H1 (cell line): ENCODE measurements around the gene STX16.
A peak's percentile ranks its signal among the peaks of the same experiment; 100 is the strongest.

Experiments
- CHD1 ChIP-seq: IDR thresholded peaks from 2 replicates; pipeline ENCODE4 v1.6.1; 2012; ENCODE audit warnings: low read depth, low read length, improper control_type of control experiment
- EP300 ChIP-seq, 2 experiments: IDR thresholded peaks; 1 replicate in 1 of 2; 2 replicates in 1 of 2; pipeline ENCODE4 v1.6.1; 2011 to 2012; ENCODE audit warnings: low read depth in 2 of 2, low read length in 2 of 2, mild to moderate bottlenecking in 2 of 2, borderline replicate concordance in 1 of 2, inconsistent platforms in 1 of 2, moderate library complexity in 1 of 2
- EZH2 ChIP-seq: fragments of 200-600 bp; sonication (generic); IDR thresholded peaks from 2 replicates; pipeline ENCODE4 v1.7.1; 2012; ENCODE audit warnings: low read depth, mild to moderate bottlenecking, moderate library complexity, low read length, inconsistent platforms; ENCODE audit not compliant: severe bottlenecking
- FOSL1 ChIP-seq: IDR thresholded peaks from 2 replicates; pipeline ENCODE4 v1.6.1; 2011; ENCODE audit warnings: mild to moderate bottlenecking, low read depth, low read length, moderate library complexity; ENCODE audit not compliant: insufficient read depth
- POLR2A ChIP-seq, 2 experiments: IDR thresholded peaks; 1 replicate in 1 of 2; 2 replicates in 1 of 2; pipeline ENCODE4 v1.6.1; 2011; ENCODE audit warnings: low read depth in 2 of 2, low read length in 2 of 2, mild to moderate bottlenecking in 2 of 2; ENCODE audit errors: control extremely low read depth in 1 of 2
- RAD21 ChIP-seq, 2 experiments: IDR thresholded peaks in 1 of 2; conservative IDR thresholded peaks in 1 of 2; 2 replicates each; pipeline ENCODE4 v1.6.1; 2011; ENCODE audit warnings: low read depth in 2 of 2, low read length in 2 of 2, improper control_type of control experiment in 1 of 2, inconsistent platforms in 1 of 2, mild to moderate bottlenecking in 1 of 2, moderate library complexity in 1 of 2
- RNF2 ChIP-seq: fragments of 200-900, 300-1000 bp; sonication (generic); IDR thresholded peaks from 2 replicates; pipeline ENCODE4 v1.7.1; 2016; ENCODE audit warnings: borderline replicate concordance, low read depth, mild to moderate bottlenecking, antibody characterized with exemption, low read length; ENCODE audit not compliant: poor library complexity, severe bottlenecking; ENCODE audit errors: missing control alignments
- SAP30 ChIP-seq: fragments of 300-600 bp; sonication (generic); IDR thresholded peaks from 2 replicates; pipeline ENCODE4 v1.7.1; 2012; ENCODE audit warnings: low read length, moderate library complexity, mild to moderate bottlenecking, inconsistent platforms; ENCODE audit not compliant: insufficient read depth, insufficient replicate concordance
- TCF12 ChIP-seq: IDR thresholded peaks from 2 replicates; pipeline ENCODE4 v1.6.1; 2011; ENCODE audit warnings: low read depth, mild to moderate bottlenecking, low read length
- YY1 ChIP-seq: IDR thresholded peaks from 2 replicates; pipeline ENCODE4 v1.6.1; 2011; ENCODE audit warnings: low read depth, mild to moderate bottlenecking, low read length
- ZNF274 ChIP-seq: IDR thresholded peaks from 2 replicates; pipeline ENCODE4 v1.7.0; 2012; ENCODE audit warnings: low read length, borderline replicate concordance; ENCODE audit errors: extremely low read depth
- TF ChIP-seq, protein P1 (sequence below), 3 experiments: IDR thresholded peaks; 1 replicate in 2 of 3; 2 replicates in 1 of 3; pipeline versions ENCODE4 v1.5.1 to v1.6.1; 2011; ENCODE audit warnings: low read length in 3 of 3, mild to moderate bottlenecking in 3 of 3, inconsistent platforms in 2 of 3, low read depth in 1 of 3, moderate library complexity in 1 of 3; ENCODE audit not compliant: insufficient read depth in 1 of 3; ENCODE audit errors: control extremely low read depth in 1 of 3
- TF ChIP-seq, protein P2 (sequence below): IDR thresholded peaks from 2 replicates; pipeline ENCODE4 v1.6.1; 2012; ENCODE audit warnings: inconsistent platforms
- TF ChIP-seq, protein P3 (sequence below): IDR thresholded peaks from 2 replicates; pipeline ENCODE4 v1.6.1; 2012; ENCODE audit warnings: inconsistent platforms

DNA sequence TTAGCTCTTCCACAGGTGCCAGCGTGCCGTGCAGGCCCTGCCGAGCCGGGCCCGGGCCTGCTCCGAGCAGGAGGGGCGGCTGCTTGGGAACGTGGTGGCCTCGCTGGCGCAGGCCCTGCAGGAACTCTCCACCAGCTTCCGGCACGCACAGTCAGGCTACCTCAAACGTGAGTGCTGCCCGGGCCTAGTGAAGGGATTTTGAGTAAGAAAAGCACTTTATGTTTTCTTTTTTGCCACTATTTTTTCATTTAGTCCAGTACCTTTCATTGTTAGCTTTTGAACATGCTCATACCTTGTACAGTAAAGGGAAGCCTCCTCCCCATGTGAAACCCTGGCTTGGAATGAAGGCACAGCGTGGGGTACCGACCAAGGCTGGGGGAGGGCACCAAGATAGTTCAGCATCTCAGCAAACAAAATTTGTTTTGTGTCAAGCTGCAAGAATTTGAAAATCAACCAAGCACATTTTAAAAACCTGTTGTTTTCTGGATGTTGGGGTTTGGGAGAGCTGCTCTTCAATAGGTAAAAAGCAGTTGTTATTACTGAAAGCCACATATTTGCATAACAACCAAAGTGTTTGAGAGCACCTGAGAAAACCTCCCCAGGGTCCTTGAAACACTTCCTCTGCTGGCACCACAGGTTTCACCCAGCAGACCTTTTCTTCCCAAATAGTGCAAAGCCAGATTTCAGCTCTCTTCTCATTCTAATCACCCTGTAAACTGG, 18.4 kb downstream of the STX16 start:
- 0 out of 4 replicates have a peak, but pooled peaks of 1 of the 2 experiments have one; percentile 8 for TF ChIP-seq RAD21 (IDR thresholded peaks at IDR 0.05 in 1 of 2, conservative IDR thresholded peaks at IDR 0.05 in 1 of 2; ENCODE audit: low read depth in 2 of 2, low read length in 2 of 2)
- TF ChIP-seq, protein P1, sequence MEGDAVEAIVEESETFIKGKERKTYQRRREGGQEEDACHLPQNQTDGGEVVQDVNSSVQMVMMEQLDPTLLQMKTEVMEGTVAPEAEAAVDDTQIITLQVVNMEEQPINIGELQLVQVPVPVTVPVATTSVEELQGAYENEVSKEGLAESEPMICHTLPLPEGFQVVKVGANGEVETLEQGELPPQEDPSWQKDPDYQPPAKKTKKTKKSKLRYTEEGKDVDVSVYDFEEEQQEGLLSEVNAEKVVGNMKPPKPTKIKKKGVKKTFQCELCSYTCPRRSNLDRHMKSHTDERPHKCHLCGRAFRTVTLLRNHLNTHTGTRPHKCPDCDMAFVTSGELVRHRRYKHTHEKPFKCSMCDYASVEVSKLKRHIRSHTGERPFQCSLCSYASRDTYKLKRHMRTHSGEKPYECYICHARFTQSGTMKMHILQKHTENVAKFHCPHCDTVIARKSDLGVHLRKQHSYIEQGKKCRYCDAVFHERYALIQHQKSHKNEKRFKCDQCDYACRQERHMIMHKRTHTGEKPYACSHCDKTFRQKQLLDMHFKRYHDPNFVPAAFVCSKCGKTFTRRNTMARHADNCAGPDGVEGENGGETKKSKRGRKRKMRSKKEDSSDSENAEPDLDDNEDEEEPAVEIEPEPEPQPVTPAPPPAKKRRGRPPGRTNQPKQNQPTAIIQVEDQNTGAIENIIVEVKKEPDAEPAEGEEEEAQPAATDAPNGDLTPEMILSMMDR (IDR thresholded peaks at IDR 0.05; ENCODE audit: control extremely low read depth in 1 of 3, insufficient read depth in 1 of 3, low read depth in 1 of 3, low read length in 3 of 3): no peak
- no peak for TF ChIP-seq EZH2
- TF ChIP-seq EP300 (IDR thresholded peaks at IDR 0.05; ENCODE audit: borderline replicate concordance in 1 of 2, low read depth in 2 of 2, low read length in 2 of 2): peak in 1 of 2 experiments; percentile 95; a peak in 1 of 3 replicates
- TF ChIP-seq ZNF274: no peak
- TF ChIP-seq POLR2A (IDR thresholded peaks at IDR 0.05; ENCODE audit: control extremely low read depth in 1 of 2, low read depth in 2 of 2, low read length in 2 of 2): peak in 1 of 2 experiments; percentile 72; a peak in 1 of 3 replicates
- TF ChIP-seq RNF2: no peak
- no peak for TF ChIP-seq YY1
- TF ChIP-seq CHD1: 0 out of 2 replicates have a peak, but pooled peaks have one; percentile 17
- TF ChIP-seq TCF12: peak; percentile 92
- TF ChIP-seq, protein P2, sequence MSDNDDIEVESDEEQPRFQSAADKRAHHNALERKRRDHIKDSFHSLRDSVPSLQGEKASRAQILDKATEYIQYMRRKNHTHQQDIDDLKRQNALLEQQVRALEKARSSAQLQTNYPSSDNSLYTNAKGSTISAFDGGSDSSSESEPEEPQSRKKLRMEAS: peak; percentile 86
- TF ChIP-seq, protein P3, sequence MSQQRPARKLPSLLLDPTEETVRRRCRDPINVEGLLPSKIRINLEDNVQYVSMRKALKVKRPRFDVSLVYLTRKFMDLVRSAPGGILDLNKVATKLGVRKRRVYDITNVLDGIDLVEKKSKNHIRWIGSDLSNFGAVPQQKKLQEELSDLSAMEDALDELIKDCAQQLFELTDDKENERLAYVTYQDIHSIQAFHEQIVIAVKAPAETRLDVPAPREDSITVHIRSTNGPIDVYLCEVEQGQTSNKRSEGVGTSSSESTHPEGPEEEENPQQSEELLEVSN: peak; percentile 72
- TF ChIP-seq SAP30: peak; percentile 42
- TF ChIP-seq FOSL1: no peak
